LNCAP (cell line): ENCODE results near the gene ANKRD10.

ENCODE experiments used
- CTCF ChIP-seq: fragments of 450-650 bp; IDR thresholded peaks from 2 replicates; pipeline ENCODE4 v1.5.1; 2017; ENCODE audit warnings: mild to moderate bottlenecking

The ANKRD10 gene

DNA sequence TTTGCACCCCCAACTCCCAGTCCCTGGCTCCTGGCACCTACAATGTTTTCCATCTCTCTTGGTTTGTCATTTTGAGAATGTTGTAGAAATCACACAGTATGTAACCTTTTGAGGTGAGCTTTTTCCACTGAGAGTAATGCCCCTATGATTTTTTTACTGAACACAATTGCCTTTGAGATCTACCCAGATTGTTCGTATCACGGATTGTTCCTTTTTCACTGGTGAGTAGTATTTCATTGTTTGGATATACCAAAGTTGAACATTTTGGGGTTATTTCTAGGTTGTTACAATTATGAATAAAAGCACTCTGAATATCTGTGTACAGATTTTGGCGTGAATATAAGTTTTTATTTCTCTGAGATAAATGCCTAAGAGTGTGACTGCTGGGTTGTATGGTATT is 17.7 kb upstream of the ANKRD10 start:
- TF ChIP-seq CTCF, result no peak

DNA sequence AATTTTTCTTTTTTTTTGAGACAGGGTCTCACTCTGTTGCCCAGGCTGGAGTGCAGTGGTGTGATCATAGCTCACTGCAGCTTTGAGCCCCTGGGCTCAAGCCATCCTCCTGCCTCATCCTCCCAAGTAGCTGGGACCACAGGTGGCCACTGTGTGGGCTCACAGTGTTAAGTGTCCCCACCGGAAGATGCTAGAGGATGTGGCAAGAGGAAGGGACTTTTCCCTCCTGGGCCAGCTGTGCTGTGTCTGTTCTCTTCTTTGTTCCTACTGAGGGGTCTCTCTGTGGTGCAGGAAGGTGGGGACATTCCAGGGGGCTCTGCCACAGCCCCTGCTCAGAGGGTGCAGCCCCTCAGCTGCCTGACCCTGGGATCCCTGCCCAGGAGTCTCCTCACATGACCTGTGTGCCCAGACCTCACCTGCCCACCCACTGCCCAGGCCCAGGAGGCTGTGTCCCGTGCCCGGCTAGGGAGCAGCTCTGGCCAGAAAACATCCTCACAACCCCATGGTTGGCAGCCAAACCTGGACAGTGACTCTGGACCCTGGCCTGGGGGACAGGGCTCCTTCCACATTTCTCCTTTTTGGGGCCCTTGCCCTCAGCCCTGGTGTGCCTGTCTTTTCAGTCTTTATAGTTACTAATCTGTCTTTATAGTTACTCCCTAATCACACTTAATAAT is 14.4 kb upstream of the ANKRD10 start:
- TF ChIP-seq CTCF, result no peak

- no peak for TF ChIP-seq CTCF
These were observed 10.2 kb upstream of the ANKRD10 start for GRCh38 chr13:110925023-110925612.

- TF ChIP-seq CTCF, result no peak
These were observed 9.7 kb upstream of the ANKRD10 start for GRCh38 chr13:110924639-110924934.

DNA sequence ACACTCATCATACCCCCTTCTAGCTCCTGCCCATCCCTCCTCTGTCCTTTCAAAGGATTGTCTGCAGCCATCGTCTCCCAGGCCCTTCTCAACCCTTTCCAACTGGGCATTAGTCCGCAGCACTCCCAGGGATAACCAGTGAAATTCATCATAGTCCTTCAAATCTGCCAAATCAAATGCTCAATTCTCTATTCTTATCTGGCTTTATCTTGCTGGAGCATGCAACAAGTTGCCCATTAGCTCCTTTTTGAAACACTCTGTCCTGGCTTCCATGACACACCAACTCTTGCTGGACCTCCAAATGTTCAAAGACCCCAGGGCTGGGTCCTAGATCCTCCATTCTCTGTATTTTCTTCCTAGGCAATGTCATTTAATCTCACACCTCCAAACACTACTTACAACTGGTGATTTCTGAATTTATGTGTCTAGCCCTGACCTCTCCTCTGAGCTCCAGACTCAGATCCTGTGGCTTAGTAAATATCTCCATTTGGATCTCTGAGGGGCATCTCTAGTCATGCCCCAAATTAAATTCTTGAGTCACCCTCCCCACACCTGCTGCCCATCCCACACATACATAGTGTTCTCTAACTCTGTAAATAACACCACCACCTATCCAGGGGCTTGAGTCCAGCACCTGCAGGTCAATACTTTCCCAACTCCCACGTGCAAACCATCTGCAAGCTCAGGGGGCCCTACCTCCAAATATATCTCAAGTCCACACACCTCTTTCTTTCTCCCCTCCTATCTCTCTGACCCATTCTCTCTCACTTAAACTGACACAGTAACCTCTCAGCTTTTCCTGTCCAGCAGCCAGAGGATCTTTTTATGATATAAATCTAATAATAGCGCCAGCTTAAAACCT is 9.1 kb upstream of the ANKRD10 start:
- TF ChIP-seq CTCF, result no peak

DNA sequence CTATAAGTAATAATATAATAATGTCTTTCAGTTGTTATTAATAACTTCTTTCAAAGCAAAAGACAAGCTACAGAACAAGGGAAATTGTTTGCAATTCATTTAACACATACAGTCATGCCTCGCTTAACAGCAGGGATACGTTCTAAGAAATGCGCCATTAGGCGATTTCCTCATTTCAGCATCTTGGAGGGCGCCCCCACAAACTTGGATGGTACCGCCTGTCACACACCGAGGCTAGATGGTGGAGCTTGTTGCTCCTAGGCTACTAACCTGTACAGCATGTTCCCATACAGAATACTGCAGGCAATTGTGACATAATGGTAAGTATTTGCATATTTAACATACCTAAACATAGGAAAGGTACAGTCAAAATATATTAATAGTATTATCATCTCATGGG is 8.2 kb upstream of the ANKRD10 start:
- TF ChIP-seq CTCF, result no peak

DNA sequence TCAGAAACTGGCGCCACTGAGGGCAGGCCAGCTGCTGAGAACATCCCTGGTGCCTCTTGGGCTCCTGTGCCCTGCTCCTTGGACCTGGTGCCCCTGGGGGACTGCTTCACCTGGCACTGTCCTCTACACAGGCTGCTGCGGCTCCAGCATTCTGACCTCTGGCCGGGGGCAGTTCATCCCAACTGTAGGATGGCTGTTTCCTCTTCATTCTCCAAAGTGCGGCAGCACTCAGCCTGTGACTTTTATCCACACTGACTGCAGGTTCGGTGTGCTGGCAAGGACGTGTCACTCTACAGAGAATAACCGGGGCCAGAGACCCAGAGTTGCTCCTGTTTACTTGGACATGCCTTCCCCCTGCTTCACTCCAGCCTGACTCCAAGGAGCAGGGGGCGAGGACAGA is 7.6 kb upstream of the ANKRD10 start:
- TF ChIP-seq CTCF, result no peak
